Endodermal cell (in vitro differentiated cells): ENCODE measurements around the gene C16orf54. TPM values are rescaled to one million over a fixed set of nuclear protein-coding genes. Genes with fewer than 3 reads are reported as not detected.

Source experiments
- DNase-seq: peaks from one replicate; pipeline ENCODE4 v3.0.0-alpha.2; 2017
- H3K27ac ChIP-seq: 2 replicates; pipeline ENCODE4 v1.5.1; 2013; ENCODE audit warnings: mild to moderate bottlenecking, low read depth, low read length, moderate library complexity
- H3K27me3 ChIP-seq: 2 replicates; pipeline ENCODE4 v1.6.1; 2013; ENCODE audit warnings: mild to moderate bottlenecking, low read length, moderate library complexity; ENCODE audit not compliant: insufficient read depth, control insufficient read depth, poor library complexity, severe bottlenecking
- H3K36me3 ChIP-seq: 2 replicates; pipeline ENCODE4 v1.7.0; 2013; ENCODE audit warnings: mild to moderate bottlenecking, low read length, moderate library complexity; ENCODE audit not compliant: control insufficient read depth, insufficient read depth
- H3K4me1 ChIP-seq: one replicate; pipeline ENCODE4 v1.7.0; 2013; ENCODE audit warnings: low read length; ENCODE audit not compliant: control insufficient read depth, insufficient read depth
- H3K4me3 ChIP-seq: 2 replicates; pipeline ENCODE4 v1.5.1; 2013; ENCODE audit warnings: mild to moderate bottlenecking, low read length, moderate library complexity
- H3K9ac ChIP-seq: 2 replicates; pipeline ENCODE4 v1.6.1; 2013; ENCODE audit warnings: mild to moderate bottlenecking, low read length, moderate library complexity; ENCODE audit not compliant: poor library complexity, severe bottlenecking; ENCODE audit errors: extremely low read depth
- H3K9me3 ChIP-seq: 2 replicates; pipeline ENCODE4 v1.6.1; 2013; ENCODE audit warnings: mild to moderate bottlenecking, low read length, moderate library complexity; ENCODE audit not compliant: control insufficient read depth
- H3K27ac Mint-ChIP-seq: 2 replicates; pipeline ENCODE4 v1.8.0; 2020; ENCODE audit warnings: mixed read lengths
- H3K27me3 Mint-ChIP-seq: 2 replicates; pipeline ENCODE4 v1.8.0; 2021; ENCODE audit warnings: mild to moderate bottlenecking, mixed read lengths; ENCODE audit not compliant: insufficient read depth
- H3K36me3 Mint-ChIP-seq: 2 replicates; pipeline ENCODE4 v1.8.0; 2020; ENCODE audit warnings: low read depth, mixed read lengths
- H3K4me1 Mint-ChIP-seq: 2 replicates; pipeline ENCODE4 v1.8.0; 2020; ENCODE audit warnings: mixed read lengths
- H3K4me3 Mint-ChIP-seq: 2 replicates; pipeline ENCODE4 v1.8.0; 2020; ENCODE audit warnings: mild to moderate bottlenecking, moderate library complexity, mixed read lengths
- H3K9me3 Mint-ChIP-seq: 2 replicates; pipeline ENCODE4 v1.8.0; 2020; ENCODE audit warnings: mild to moderate bottlenecking, mixed read lengths
- WGBS, 2 experiments: methylation state at CpG; one replicate each; pipeline versions ENCODE4 v1.1.5 to v1.1.7; 2013; ENCODE audit warnings: missing lambda C conversion rate in 2 of 2, mixed read lengths in 1 of 2; ENCODE audit not compliant: insufficient coverage in 1 of 2, insufficient read length in 1 of 2; 5-methylcytosine and 5-hydroxymethylcytosine counted together
- total RNA-seq, 2 donors: library from RNA; stranded (reverse); fragmentation: NEBNext Ultra II Directional in 1 of 2; extraction: Animal tissue kit (Norgen Biotek cat#: 25700) in 1 of 2; gene quantifications; 2 replicates in 1 of 2; 3 replicates in 1 of 2; pipeline ENCODE4 v1.2.1, GENCODE V29; 2021
- TF ChIP-seq, protein P1 (sequence below): fragments of 200-600 bp; sonication (generic); conservative IDR thresholded peaks from 2 replicates; pipeline ENCODE4 v1.5.0; 2021; ENCODE audit warnings: antibody characterized with exemption, mild to moderate bottlenecking

Gene C16orf54
- total RNA-seq, 2 donors from 2014 or later: not detected

DNA sequence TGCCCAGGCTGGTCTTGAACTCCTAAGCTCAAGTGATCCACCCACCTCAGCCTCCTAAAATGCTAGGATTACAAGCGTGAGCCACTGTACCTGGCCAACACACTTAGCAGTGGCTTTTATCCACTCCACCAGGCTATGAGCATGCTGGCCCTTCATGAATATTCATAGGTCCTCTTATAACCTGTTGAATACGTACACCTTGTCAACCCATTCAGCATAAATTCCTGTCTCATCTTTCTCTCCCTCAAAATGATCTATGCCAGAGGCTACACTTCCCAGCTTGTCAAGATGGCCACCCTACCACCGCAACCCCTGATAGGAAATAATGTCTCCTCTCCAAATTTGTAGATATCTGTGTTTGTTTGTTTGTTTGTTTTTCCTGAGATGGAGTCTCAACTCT is 21.3 kb upstream of the C16orf54 start:
- Histone ChIP-seq H3K9me3 (no peaks in the 10 kb centered on the region), H3K4me1 (peaks cover 2% of the 10 kb centered on the region), H3K27me3 (no peaks in the 10 kb centered on the region), H3K27ac (no peak overlapping the region), H3K9ac (no peak overlapping the region), H3K36me3 (no peaks in the 10 kb centered on the region), H3K4me3 (no peak overlapping the region)
- WGBS, 2 experiments: 79 to 91% methylated on average over 2 of the region's 3 CpGs
- Mint-ChIP-seq H3K4me1 (peaks cover 4% of the 10 kb centered on the region), H3K27ac (no peak overlapping the region), H3K9me3 (no peaks in the 10 kb centered on the region), H3K36me3 (no peaks in the 10 kb centered on the region), H3K4me3 (no peak overlapping the region), H3K27me3 (peaks cover 4% of the 10 kb centered on the region)
- DNase-seq: no peak
- TF ChIP-seq, protein P1, sequence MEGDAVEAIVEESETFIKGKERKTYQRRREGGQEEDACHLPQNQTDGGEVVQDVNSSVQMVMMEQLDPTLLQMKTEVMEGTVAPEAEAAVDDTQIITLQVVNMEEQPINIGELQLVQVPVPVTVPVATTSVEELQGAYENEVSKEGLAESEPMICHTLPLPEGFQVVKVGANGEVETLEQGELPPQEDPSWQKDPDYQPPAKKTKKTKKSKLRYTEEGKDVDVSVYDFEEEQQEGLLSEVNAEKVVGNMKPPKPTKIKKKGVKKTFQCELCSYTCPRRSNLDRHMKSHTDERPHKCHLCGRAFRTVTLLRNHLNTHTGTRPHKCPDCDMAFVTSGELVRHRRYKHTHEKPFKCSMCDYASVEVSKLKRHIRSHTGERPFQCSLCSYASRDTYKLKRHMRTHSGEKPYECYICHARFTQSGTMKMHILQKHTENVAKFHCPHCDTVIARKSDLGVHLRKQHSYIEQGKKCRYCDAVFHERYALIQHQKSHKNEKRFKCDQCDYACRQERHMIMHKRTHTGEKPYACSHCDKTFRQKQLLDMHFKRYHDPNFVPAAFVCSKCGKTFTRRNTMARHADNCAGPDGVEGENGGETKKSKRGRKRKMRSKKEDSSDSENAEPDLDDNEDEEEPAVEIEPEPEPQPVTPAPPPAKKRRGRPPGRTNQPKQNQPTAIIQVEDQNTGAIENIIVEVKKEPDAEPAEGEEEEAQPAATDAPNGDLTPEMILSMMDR: no peak

- no peaks in the 10 kb centered on the region for H3K9me3 ChIP-seq
- peaks cover 4% of the 10 kb centered on the region for H3K4me1 Mint-ChIP-seq
- no peaks in the 10 kb centered on the region for H3K36me3 ChIP-seq
- no peak for DNase-seq
- H3K9me3 Mint-ChIP-seq: no peaks in the 10 kb centered on the region
- TF ChIP-seq, protein P1: no peak
- H3K9ac ChIP-seq: no peak overlapping the region
- no peak overlapping the region for H3K27ac ChIP-seq
- H3K27me3 Mint-ChIP-seq: peaks cover 4% of the 10 kb centered on the region
- 83 to 93% methylated on average over 1 to 3 of the region's 3 CpGs for whole genome bisulfite sequencing, 2 experiments
- H3K4me3 ChIP-seq: no peak overlapping the region
- H3K36me3 Mint-ChIP-seq: no peaks in the 10 kb centered on the region
- H3K4me3 Mint-ChIP-seq: no peak overlapping the region
- H3K4me1 ChIP-seq: peaks cover 2% of the 10 kb centered on the region
- no peak overlapping the region for H3K27ac Mint-ChIP-seq
- no peaks in the 10 kb centered on the region for H3K27me3 ChIP-seq
Measured at GRCh38 chr16:29766571-29766970, 20.8 kb upstream of the C16orf54 start.

GRCh38 chr16:29765167-29766032 is 19.6 kb upstream of the C16orf54 start:
- H3K9ac ChIP-seq: no peak overlapping the region
- no peaks in the 10 kb centered on the region for H3K9me3 Mint-ChIP-seq
- peaks cover 2% of the 10 kb centered on the region for H3K4me1 ChIP-seq
- H3K9me3 ChIP-seq: no peaks in the 10 kb centered on the region
- no peaks in the 10 kb centered on the region for H3K36me3 ChIP-seq
- DNase-seq: no peak
- TF ChIP-seq, protein P1: no peak
- H3K36me3 Mint-ChIP-seq: no peaks in the 10 kb centered on the region
- no peak overlapping the region for H3K4me3 ChIP-seq
- peaks cover 4% of the 10 kb centered on the region for H3K27me3 Mint-ChIP-seq
- H3K27ac Mint-ChIP-seq: no peak overlapping the region
- no peaks in the 10 kb centered on the region for H3K27me3 ChIP-seq
- H3K4me1 Mint-ChIP-seq: peaks cover 4% of the 10 kb centered on the region
- H3K27ac ChIP-seq: no peak overlapping the region
- WGBS, 2 experiments: 93 to 99% methylated on average over 10 to 15 of the region's 15 CpGs
- no peak overlapping the region for H3K4me3 Mint-ChIP-seq
